Measurements from ENCODE around the gene EPHB4.

Gene EPHB4

GRCh38 chr7:100823534-100823933 is 3.8 kb downstream of the EPHB4 start:
- H3K4me3 ChIP-seq (ENCODE audit: low read depth, low read length): no peak overlapping the region
- ChIA-PET CTCF (interaction anchor here (0.7 to 0.8 kb wide), 2 partner anchors 117 to 149 kb away, joined by 3 read pairs; partner anchors contain the start of gene POP7), POLR2A (no interaction called here)
- no peak overlapping the region for H3K27ac ChIP-seq (ENCODE audit: extremely low read depth, low read depth, low read length)
- TF ChIP-seq ZNF510 (tag by site-specific recombination; IDR thresholded peaks at IDR 0.05; ENCODE audit: insufficient replicate concordance) (no peak), ZNF610 (tag by site-specific recombination; IDR thresholded peaks at IDR 0.05; ENCODE audit: borderline replicate concordance) (no peak), ZNF792 (tag by site-specific recombination; IDR thresholded peaks at IDR 0.05) (no peak), ZFP69B (tag by site-specific recombination; IDR thresholded peaks at IDR 0.05) (no peak), ZNF544 (tag by site-specific recombination; IDR thresholded peaks at IDR 0.05) (no peak), ZNF596 (tag by site-specific recombination; IDR thresholded peaks at IDR 0.05) (no peak), GLI2 (tag by site-specific recombination; IDR thresholded peaks at IDR 0.05; ENCODE audit: borderline replicate concordance, low read depth) (no peak), ZNF785 (tag by site-specific recombination; IDR thresholded peaks at IDR 0.05) (no peak), ZSCAN18 (tag by site-specific recombination; IDR thresholded peaks at IDR 0.05) (no peak)
- TF ChIP-seq, protein P1, sequence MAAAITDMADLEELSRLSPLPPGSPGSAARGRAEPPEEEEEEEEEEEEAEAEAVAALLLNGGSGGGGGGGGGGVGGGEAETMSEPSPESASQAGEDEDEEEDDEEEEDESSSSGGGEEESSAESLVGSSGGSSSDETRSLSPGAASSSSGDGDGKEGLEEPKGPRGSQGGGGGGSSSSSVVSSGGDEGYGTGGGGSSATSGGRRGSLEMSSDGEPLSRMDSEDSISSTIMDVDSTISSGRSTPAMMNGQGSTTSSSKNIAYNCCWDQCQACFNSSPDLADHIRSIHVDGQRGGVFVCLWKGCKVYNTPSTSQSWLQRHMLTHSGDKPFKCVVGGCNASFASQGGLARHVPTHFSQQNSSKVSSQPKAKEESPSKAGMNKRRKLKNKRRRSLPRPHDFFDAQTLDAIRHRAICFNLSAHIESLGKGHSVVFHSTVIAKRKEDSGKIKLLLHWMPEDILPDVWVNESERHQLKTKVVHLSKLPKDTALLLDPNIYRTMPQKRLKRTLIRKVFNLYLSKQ (tag by site-specific recombination; IDR thresholded peaks at IDR 0.05; ENCODE audit: borderline replicate concordance): no peak
- H3K4me1 ChIP-seq (ENCODE audit: control insufficient read depth, insufficient read depth, low read length): no peaks in the 10 kb centered on the region
- peaks cover 20 to 53% of the 10 kb centered on the region in 2 experiments; a peak in 2 of 3 replicates for H3K36me3 ChIP-seq (ENCODE audit: control insufficient read depth in 2 of 2, insufficient read depth in 1 of 2, low read length in 2 of 2)
- H3K9me3 ChIP-seq (ENCODE audit: control insufficient read depth, insufficient read depth, low read depth, low read length): no peaks in the 10 kb centered on the region

- Histone ChIP-seq H3K9me3 (ENCODE audit: control insufficient read depth, insufficient read depth, low read depth, low read length) (no peaks in the 10 kb centered on the region), H3K4me1 (ENCODE audit: control insufficient read depth, insufficient read depth, low read length) (no peaks in the 10 kb centered on the region), H3K36me3 (ENCODE audit: control insufficient read depth in 2 of 2, insufficient read depth in 1 of 2, low read length in 2 of 2) (peaks cover 23 to 57% of the 10 kb centered on the region in 2 experiments), H3K27ac (ENCODE audit: extremely low read depth, low read depth, low read length) (no peak overlapping the region), H3K4me3 (ENCODE audit: low read depth, low read length) (no peak overlapping the region)
- CTCF ChIA-PET: no interaction called here
- POLR2A ChIA-PET: no interaction called here
- TF ChIP-seq ZNF692 (tag by site-specific recombination; IDR thresholded peaks at IDR 0.05) (no peak), ZFP3 (tag by site-specific recombination; IDR thresholded peaks at IDR 0.05; ENCODE audit: low read depth) (no peak), MEIS1 (CRISPR knock-in tag; IDR thresholded peaks at IDR 0.05; ENCODE audit: borderline replicate concordance) (no peak), ZNF10 (tag by site-specific recombination; IDR thresholded peaks at IDR 0.05) (no peak), ZNF37A (tag by site-specific recombination; IDR thresholded peaks at IDR 0.05) (no peak), ZNF362 (tag by site-specific recombination; IDR thresholded peaks at IDR 0.05) (no peak), ZSCAN23 (tag by site-specific recombination; IDR thresholded peaks at IDR 0.05) (no peak), KLF1 (tag by site-specific recombination; IDR thresholded peaks at IDR 0.05) (no peak), ZNF223 (tag by site-specific recombination; IDR thresholded peaks at IDR 0.05) (no peak), ZNF19 (tag by site-specific recombination; IDR thresholded peaks at IDR 0.05; ENCODE audit: low read depth) (no peak), SP2 (tag by site-specific recombination; IDR thresholded peaks at IDR 0.05) (no peak)
- TF ChIP-seq, protein P2, sequence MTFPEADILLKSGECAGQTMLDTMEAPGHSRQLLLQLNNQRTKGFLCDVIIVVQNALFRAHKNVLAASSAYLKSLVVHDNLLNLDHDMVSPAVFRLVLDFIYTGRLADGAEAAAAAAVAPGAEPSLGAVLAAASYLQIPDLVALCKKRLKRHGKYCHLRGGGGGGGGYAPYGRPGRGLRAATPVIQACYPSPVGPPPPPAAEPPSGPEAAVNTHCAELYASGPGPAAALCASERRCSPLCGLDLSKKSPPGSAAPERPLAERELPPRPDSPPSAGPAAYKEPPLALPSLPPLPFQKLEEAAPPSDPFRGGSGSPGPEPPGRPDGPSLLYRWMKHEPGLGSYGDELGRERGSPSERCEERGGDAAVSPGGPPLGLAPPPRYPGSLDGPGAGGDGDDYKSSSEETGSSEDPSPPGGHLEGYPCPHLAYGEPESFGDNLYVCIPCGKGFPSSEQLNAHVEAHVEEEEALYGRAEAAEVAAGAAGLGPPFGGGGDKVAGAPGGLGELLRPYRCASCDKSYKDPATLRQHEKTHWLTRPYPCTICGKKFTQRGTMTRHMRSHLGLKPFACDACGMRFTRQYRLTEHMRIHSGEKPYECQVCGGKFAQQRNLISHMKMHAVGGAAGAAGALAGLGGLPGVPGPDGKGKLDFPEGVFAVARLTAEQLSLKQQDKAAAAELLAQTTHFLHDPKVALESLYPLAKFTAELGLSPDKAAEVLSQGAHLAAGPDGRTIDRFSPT (tag by site-specific recombination; IDR thresholded peaks at IDR 0.05): no peak
Measured at GRCh38 chr7:100823140-100823525, 4.2 kb downstream of the EPHB4 start.
